Tibial nerve (tissue), 4 donors: ENCODE data around the gene DMD. TPM values are rescaled to one million over a fixed set of nuclear protein-coding genes. Genes with fewer than 3 reads are reported as not detected.
A peak's percentile ranks its signal among the peaks of the same experiment; 100 is the strongest.

ENCODE experiments used
- DNase-seq, 2 donors: peaks; one replicate each; pipeline ENCODE4 v3.0.0-alpha.2; 2019; ENCODE audit warnings: low spot score in 2 of 2
- H3K27ac ChIP-seq, 4 donors: fragments of 200-600 bp; sonication (generic) in 3 of 4; one replicate each; pipeline ENCODE4 v1.5.1; 2017 to 2019; ENCODE audit warnings: mild to moderate bottlenecking in 1 of 4
- H3K27me3 ChIP-seq, 2 donors: fragments of 200-600 bp; sonication (generic) in 1 of 2; one replicate each; pipeline versions ENCODE4 v1.5.1 to v1.6.0; 2017 to 2019
- H3K36me3 ChIP-seq, 3 donors: fragments of 200-600 bp; sonication (generic); one replicate each; pipeline ENCODE4 v1.5.1; 2018 to 2019
- H3K4me1 ChIP-seq, 4 donors: fragments of 200-600 bp; sonication (generic) in 3 of 4; one replicate each; pipeline ENCODE4 v1.5.1; 2017 to 2019
- H3K4me3 ChIP-seq, 4 donors: fragments of 200-600 bp; sonication (generic) in 3 of 4; one replicate each; pipeline ENCODE4 v1.5.1; 2017 to 2019; ENCODE audit warnings: mild to moderate bottlenecking in 1 of 4, moderate library complexity in 1 of 4
- H3K9me3 ChIP-seq, 4 donors: fragments of 200-600 bp; sonication (generic) in 3 of 4; one replicate each; pipeline ENCODE4 v1.5.1; 2017 to 2019
- EP300 ChIP-seq, 2 donors: sonication (generic); formaldehyde crosslinking; IDR thresholded peaks; one replicate each; pipeline ENCODE4 v1.6.1; 2017; ENCODE audit warnings: antibody characterized with exemption in 2 of 2, mild to moderate bottlenecking in 1 of 2
- POLR2A ChIP-seq, 2 donors: fragments of 450-650 bp; IDR thresholded peaks; one replicate each; pipeline ENCODE4 v1.6.1; 2017; ENCODE audit warnings: antibody characterized with exemption in 2 of 2, mild to moderate bottlenecking in 2 of 2, moderate library complexity in 2 of 2
- WGBS, 2 donors: methylation state at CpG; one replicate each; pipeline ENCODE4 v1.1.5; 2018; 5-methylcytosine and 5-hydroxymethylcytosine counted together
- total RNA-seq, 4 donors: library from RNA; depleted of rRNA; stranded (reverse); fragments of >200 nt; gene quantifications; one replicate each; pipeline ENCODE4 v1.1.0, GENCODE V29; 2016
- TF ChIP-seq, protein P1 (sequence below), 5 experiments: fragments of 200-600 bp in 3 of 5; fragments of 450-650 bp in 2 of 5; sonication (generic) in 3 of 5; IDR thresholded peaks; one replicate each; pipeline ENCODE4 v1.5.1; 2016 to 2019; ENCODE audit warnings: antibody characterized with exemption in 5 of 5, mild to moderate bottlenecking in 3 of 5, moderate library complexity in 2 of 5

Gene DMD
- total RNA-seq, 4 donors from 2014 or later = 156 to 345 (median 245) TPM

DNA sequence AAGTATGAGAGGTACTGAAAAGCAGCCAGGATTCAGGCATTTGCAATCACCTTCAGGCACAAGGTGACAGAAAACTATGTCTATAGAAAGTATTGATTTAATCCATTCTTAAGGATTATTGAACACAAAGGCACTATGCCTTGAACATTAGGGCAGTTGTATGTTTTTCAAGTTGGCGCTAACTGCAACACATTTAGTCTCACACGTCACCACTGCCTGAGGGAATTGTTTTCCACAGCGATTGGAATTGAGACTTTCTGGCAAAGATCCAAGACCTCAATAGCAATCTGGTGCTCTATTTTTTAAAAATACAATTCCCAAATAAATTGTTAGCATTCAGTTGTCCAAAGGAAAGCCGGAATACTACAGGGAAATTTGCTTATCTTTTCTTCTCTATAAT is 2086.8 kb downstream of the DMD start:
- WGBS, 2 donors = 41 to 51% methylated on average over 4 of the region's 4 CpGs
- no peaks in the 10 kb centered on the region for H3K9me3 ChIP-seq
- no peak for DNase-seq

DNA sequence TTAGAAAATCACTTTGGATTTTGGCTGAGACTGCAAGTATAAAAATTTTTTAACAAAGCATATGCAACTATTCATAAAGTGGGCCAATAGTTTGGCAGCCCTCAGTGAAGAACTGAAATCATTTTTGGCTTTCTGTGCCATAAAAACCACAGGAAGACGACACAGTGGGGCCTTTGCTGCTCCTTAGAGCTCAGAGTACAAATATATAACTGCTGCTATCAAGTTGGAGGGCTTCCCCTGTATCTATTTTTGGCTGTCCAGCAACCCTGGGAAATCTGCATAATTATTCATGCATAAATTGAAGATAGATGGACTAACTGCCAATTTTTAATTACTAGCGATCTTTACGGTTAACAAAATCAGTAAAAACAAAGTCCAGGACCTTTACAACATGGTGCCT is 2088.0 kb downstream of the DMD start:
- H3K27ac ChIP-seq = no peak overlapping the region
- no peak overlapping the region for H3K4me3 ChIP-seq
- no peaks in the 10 kb centered on the region for H3K4me1 ChIP-seq
- 57 to 61% methylated on average over 3 of the region's 3 CpGs for WGBS, 2 donors
- DNase-seq = no peak
- peaks cover 0 to 21% (median 0%) of the 10 kb centered on the region in 3 donors for H3K36me3 ChIP-seq
- TF ChIP-seq EP300 (IDR thresholded peaks at IDR 0.05) = no peak
- H3K9me3 ChIP-seq = no peaks in the 10 kb centered on the region
- H3K27me3 ChIP-seq = no peaks in the 10 kb centered on the region

More for the DNA sequence above, 2086.8 kb downstream of the DMD start:
- Histone ChIP-seq H3K4me1 (no peaks in the 10 kb centered on the region), H3K27ac (peak overlapping the region in 1 of 4 donors; percentile 46), H3K27me3 (no peaks in the 10 kb centered on the region), H3K36me3 (peaks cover 0 to 21% (median 0%) of the 10 kb centered on the region in 3 donors), H3K4me3 (no peak overlapping the region)
- TF ChIP-seq, protein P1, sequence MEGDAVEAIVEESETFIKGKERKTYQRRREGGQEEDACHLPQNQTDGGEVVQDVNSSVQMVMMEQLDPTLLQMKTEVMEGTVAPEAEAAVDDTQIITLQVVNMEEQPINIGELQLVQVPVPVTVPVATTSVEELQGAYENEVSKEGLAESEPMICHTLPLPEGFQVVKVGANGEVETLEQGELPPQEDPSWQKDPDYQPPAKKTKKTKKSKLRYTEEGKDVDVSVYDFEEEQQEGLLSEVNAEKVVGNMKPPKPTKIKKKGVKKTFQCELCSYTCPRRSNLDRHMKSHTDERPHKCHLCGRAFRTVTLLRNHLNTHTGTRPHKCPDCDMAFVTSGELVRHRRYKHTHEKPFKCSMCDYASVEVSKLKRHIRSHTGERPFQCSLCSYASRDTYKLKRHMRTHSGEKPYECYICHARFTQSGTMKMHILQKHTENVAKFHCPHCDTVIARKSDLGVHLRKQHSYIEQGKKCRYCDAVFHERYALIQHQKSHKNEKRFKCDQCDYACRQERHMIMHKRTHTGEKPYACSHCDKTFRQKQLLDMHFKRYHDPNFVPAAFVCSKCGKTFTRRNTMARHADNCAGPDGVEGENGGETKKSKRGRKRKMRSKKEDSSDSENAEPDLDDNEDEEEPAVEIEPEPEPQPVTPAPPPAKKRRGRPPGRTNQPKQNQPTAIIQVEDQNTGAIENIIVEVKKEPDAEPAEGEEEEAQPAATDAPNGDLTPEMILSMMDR (IDR thresholded peaks at IDR 0.05) = no peak
- TF ChIP-seq POLR2A (IDR thresholded peaks at IDR 0.05) = no peak
- TF ChIP-seq EP300 (IDR thresholded peaks at IDR 0.05) = no peak

DNA sequence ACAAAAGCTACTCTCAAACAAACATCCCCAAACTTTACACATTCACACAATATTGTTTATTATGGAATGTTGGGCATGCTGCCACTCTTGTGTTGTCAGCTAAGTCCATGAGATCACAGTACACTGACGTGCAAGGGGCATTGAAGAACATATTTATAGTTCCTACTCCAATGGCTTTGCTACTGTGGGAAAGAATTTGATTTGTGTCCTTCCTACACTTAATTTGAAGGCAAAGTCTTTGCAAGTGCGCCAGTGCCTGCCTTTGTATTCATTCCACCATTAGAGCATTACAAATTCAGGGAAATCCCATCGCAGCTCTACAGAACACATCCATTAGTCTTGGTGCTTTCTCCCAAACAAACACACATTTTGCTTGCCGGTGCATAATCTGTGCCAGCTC is 2094.1 kb downstream of the DMD start:
- peaks cover 0 to 9% (median 0%) of the 10 kb centered on the region in 3 donors for H3K36me3 ChIP-seq
- no peaks in the 10 kb centered on the region for H3K27me3 ChIP-seq
- 31 to 44% methylated on average over 4 of the region's 4 CpGs for WGBS, 2 donors
- H3K4me3 ChIP-seq = no peak overlapping the region
- H3K9me3 ChIP-seq = no peaks in the 10 kb centered on the region
- no peaks in the 10 kb centered on the region for H3K4me1 ChIP-seq
- no peak for DNase-seq
- no peak overlapping the region for H3K27ac ChIP-seq
- TF ChIP-seq, protein P1 (IDR thresholded peaks at IDR 0.05) = no peak
- TF ChIP-seq EP300 (IDR thresholded peaks at IDR 0.05) = no peak
- TF ChIP-seq POLR2A (IDR thresholded peaks at IDR 0.05) = no peak

DNA sequence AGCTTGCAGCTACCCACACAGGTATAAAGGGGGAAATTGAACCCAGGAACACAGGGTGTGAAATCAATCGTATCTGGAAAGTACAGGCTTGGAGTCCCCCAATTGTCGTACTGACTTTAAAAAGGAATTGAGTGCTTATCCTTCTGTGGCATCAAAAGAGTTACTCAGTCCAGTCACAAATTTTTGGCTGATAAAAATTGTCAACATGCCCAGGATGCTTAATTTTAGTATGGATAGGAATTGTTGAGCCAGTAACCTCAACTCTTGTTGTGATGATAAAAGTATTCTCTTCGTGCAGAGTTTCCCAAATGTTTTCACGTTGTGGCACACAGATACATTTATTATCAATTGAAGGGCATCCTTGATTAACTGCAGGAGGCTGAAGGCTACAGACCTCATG is 2096.0 kb downstream of the DMD start:
- WGBS, 2 donors = 54% methylated on average over 4 of the region's 4 CpGs
- Histone ChIP-seq H3K4me1 (no peaks in the 10 kb centered on the region), H3K9me3 (no peaks in the 10 kb centered on the region), H3K27me3 (no peaks in the 10 kb centered on the region), H3K4me3 (no peak overlapping the region), H3K27ac (no peak overlapping the region), H3K36me3 (peaks cover 0 to 4% (median 0%) of the 10 kb centered on the region in 3 donors)
- no peak for DNase-seq
- no peak for TF ChIP-seq EP300 (IDR thresholded peaks at IDR 0.05)
- TF ChIP-seq POLR2A (IDR thresholded peaks at IDR 0.05) = no peak
- TF ChIP-seq, protein P1 (IDR thresholded peaks at IDR 0.05) = no peak

DNA sequence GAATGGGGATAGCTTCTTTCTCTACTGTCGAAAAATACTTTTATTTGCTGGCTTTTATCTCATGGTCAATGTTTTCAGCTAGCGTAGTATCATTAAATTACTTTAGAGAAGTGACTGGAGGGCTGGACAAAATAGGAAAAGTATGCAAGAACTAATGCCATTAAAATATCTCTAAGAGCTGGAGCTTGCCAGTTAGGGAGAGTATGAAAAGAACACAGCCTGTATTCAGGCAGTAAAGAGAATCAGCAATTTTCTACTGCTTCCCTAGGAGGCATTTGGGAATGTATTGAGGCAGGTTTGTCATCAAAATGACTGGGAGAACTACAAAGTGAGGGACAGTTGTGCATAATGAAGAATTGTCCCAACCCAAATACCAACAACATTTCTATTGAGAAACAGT is 2096.5 kb downstream of the DMD start:
- no peak for TF ChIP-seq EP300 (IDR thresholded peaks at IDR 0.05)
- no peak for TF ChIP-seq POLR2A (IDR thresholded peaks at IDR 0.05)
- TF ChIP-seq, protein P1 (IDR thresholded peaks at IDR 0.05) = no peak
- no peaks in the 10 kb centered on the region for H3K36me3 ChIP-seq
- H3K4me3 ChIP-seq = no peak overlapping the region
- H3K27me3 ChIP-seq = no peaks in the 10 kb centered on the region
- no peak for DNase-seq
- H3K27ac ChIP-seq = no peak overlapping the region
- H3K4me1 ChIP-seq = no peaks in the 10 kb centered on the region
- 41 to 62% methylated on average over 2 of the region's 2 CpGs for WGBS, 2 donors
- H3K9me3 ChIP-seq = no peaks in the 10 kb centered on the region
